Vagina (tissue), 2 donors: Measurements from ENCODE around the gene BAHCC1.

Experiments
- POLR2A ChIP-seq, 2 donors: fragments of 450-650 bp; IDR thresholded peaks; one replicate each; pipeline ENCODE4 v1.6.1; 2017; ENCODE audit warnings: antibody characterized with exemption in 2 of 2, mild to moderate bottlenecking in 2 of 2, moderate library complexity in 2 of 2
- POLR2AphosphoS5 ChIP-seq, 2 donors: sonication (generic); formaldehyde crosslinking; IDR thresholded peaks; one replicate each; pipeline ENCODE4 v1.9.0; 2017; ENCODE audit warnings: antibody characterized with exemption in 2 of 2, mild to moderate bottlenecking in 2 of 2, low read depth in 1 of 2; ENCODE audit not compliant: insufficient read depth in 1 of 2

DNA sequence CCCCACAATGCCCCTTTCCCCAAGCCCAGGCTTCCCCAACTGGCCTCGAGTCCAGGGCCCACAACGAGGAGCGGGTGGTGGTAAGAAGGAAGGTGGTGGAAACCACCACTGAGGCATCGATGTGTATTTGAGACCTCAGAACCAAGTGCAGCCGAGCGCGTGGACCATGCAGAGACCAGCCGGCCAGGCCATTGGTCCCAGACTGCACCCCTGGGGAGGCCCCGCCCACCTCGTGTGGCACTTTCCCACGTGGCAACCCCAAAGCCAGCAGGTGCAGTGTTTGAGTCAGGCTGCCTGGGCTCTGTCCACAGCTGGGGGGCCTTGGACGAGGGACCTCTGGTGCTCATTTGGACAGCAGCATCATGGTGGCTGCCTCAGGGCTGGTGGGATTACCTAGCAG lies 28.1 kb upstream of the BAHCC1 start:
- no peak for TF ChIP-seq POLR2A (IDR thresholded peaks at IDR 0.05)
- TF ChIP-seq POLR2AphosphoS5 (IDR thresholded peaks at IDR 0.05; ENCODE audit: insufficient read depth in 1 of 2, low read depth in 1 of 2): no peak
